Limb (tissue), 2 donors: ENCODE data around the gene NAIF1.
"Not testable (repeated sequence)": the region's sequence is repeated elsewhere in the genome, so short reads cannot be mapped to it uniquely, and the experiment has no call there.

ENCODE experiments used
- DNase-seq, 2 donors: peaks; one replicate each; pipeline ENCODE4 v3.0.0-alpha.2; 2016; ENCODE audit errors: extremely low spot score in 2 of 2

Gene NAIF1

DNA sequence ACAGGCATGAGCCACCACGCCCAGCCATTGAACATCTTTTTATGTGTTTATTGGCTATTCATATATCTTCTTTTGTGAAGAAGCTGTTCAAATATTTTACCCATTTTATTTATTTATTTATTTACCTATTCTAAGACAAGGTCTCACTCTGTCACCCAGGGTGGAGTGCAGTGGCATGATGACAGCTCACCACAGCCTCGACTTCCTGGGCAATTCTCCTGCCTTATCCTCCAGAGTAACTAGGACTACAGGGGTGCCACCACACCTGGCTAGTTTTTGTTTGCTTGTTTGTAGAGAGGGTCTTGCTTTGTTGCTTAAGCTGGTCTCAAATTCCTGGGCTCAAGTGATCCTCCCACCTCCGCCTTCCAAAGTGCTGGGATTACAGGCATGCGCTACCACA, 33.5 kb downstream of the NAIF1 start:
- DNase-seq: no peak

DNA sequence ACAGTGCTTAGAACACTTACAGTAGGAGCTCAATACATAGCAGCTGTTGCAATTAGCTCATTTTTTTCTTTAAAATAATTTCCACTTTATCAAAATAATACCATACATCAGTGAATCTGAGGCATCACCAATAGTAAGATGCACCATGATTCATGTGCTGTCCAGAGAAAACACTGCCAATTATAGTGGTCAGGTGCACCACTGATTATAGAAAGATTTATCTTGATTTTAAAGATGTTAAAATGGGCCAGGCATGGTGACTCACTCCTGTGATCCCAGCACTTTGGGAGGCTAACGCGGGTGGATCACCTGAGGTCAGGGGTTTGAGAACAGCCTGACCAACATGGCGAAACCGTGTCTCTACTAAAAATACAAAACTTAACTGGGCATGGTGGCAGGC, 39.4 kb downstream of the NAIF1 start:
- DNase-seq: no peak

DNA sequence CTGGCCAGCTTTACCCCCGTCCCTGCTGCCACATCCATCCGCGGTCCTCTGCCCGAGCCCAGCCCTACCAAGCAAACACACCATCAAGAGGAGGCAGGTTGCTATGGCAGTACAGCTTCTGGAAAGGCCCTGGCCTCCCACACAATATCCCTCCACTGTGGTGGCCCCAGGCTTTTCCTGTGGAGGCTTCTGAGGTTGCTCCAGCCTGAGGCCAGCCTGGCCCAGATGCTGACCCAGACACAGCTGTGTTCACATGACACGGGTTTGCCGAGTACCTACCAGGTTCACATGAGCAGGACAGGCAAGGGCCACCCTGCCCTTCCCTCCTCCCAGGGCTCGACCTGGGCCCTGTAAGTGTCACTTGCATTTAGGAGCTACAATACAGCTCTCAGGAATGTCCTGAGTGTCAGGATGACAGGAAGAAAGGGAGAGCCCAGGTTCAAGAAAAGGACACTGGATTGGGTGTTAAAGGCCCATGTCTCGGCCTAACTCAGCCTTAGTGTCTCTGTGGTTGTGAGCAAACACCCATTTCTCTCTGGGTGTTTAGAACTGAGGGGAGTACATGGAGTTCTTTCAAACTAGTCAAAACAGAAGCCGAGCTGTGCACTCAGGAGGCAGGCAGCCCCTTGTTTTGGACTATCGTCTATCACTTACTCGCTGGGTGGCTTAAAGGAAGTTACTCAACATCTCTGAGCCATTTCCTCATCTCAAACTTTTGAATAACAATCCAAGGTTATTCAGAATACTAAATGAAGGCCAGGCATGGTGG, 40.2 kb downstream of the NAIF1 start:
- DNase-seq: no peak

DNA sequence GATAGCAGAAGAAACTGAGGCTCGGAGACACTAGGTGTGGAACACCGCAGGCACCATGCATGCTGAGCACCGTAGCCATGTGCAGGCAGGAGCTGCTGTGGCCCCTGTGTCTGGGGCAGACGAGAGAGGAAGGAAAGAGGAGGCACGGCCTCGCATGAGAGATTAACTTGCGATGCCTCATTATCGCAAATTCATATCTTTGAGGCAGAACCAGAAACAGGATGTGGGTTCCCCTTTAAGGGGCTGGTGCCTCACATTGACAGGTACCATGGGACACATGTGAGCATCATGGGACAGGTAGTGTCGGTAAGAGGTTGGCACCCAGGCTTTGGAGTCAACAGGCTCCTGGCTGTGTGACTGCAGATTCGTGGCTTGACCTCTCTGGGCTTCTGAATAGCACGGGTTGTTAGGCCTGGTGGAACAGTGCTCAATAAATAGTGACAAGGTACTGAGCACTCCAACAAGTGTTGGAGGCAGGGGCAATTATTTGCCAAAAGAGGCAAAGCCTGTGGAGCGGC, 40.8 kb downstream of the NAIF1 start:
- DNase-seq: no peak

DNA sequence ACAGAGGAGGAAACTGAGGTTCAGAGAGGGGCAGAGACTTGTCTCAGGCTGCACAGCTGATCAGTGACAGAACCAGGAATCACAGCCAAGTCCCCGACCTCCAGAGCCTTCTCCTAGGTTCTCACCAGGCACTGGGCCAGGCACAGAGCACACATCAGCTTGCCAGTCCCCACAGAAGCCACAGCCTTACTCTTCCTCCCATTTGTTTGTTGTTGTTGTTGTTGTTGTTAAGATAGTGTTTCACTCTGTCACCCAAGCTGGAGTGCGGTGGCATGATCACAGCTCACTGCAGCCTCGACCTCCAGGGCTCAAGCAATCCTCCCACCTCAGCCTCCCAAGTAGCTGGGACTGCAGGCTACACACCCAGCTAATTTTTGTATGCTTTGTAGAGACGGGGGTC, 41.4 kb downstream of the NAIF1 start:
- no peak for DNase-seq

DNA sequence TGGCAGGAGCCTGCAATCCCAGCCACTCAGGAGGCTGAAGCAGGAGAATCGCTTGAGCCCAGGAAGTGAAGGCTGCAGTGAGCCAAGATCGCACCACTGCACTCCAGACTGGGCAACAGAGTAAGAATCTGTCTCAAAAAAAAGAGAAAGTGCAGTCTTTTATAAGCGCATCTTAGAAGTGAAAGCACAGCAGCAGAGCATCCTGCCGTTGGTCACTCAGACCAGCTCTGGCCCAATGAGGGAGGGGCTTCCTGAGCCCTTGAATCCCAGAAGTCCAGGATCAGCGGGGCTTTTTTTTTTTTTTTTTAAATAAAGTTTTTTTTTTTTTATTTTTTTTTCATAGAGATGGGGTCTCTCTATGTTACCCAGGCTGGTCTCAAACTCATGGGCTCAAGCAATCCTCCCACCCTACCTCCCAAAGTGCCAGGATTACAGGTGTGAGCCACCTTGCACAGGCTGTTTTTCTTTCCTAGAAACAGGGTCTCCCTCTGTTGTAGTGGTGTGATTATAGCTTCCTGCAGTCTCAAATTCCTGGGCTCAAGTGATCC, 42.3 kb downstream of the NAIF1 start:
- no peak for DNase-seq

DNA sequence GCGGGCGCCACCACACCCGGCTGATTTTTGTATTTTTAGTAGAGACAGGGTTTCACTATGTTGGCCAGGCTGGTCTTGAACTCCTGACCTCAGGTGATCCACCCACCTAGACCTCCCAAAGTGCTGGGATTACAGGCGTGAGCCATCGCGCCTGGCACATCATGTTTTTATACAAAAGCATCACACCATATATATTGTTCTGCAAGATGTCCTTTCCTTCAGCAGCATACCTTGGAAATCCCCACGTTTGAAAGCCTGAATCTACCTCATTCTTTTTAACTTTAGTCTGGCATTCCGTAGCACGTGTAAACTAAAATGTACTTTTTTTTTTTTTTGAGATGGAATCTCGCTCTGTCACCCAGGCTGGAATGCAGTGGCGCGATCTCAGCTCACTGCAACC, 43.4 kb downstream of the NAIF1 start:
- DNase-seq: not testable (repeated sequence)

DNA sequence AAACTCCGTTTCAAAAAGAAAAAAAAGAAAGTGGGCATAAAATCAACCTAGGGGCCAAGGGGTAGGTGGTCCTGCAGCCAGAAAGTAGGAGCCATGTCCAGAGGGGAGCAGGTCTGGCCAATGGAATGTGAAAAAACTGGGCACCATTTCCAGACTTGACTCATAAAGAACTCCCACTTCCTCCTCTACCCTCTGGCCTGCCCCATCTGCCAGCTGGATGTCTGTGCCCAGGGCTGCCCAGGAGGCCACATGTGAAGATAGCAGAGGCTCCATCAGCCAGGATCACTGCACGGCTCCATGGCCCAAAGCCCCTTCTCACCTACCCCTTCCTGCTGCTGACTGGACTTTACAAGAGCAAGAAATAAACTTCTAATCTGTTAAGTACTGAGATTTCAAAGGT, 44.2 kb downstream of the NAIF1 start:
- no peak for DNase-seq

DNA sequence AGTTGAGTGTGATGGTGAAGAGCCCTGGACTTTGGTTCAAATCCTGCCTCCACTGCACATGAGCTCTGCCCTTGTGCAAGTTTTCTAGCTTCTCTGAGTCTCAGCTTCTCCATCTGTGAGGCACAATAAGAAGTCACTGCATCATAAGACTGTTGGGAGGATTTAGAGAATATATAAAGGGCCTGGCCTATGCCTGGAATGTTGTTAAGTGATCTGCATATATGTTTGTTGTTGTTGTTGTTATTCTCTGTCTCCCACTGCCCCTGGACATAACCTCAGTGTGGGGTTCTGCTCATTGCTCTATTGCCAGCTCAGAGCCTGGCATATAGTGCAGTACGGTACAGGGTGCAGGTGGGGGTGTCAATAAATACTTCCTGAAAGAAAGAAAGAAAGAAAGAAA, 46.0 kb downstream of the NAIF1 start:
- DNase-seq: no peak

DNA sequence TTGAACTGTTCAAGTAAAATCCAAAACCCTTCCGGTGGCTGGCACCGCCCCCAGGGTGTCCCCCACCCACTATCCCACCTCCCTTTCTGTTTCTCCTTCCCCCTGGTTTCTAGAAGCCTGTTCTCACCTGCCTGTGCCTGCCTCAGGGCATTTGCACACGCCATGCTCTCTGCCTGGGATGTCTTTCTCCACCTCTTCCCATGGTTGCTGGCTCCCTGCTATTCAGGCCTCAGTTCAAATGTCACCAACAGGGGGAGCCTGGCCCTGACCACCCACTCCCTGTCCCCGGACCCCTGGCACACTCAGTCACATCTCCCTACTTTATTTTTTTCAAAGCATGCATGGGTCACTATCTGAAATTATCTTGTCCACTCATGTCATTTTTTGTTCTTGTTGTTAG, 46.4 kb downstream of the NAIF1 start:
- DNase-seq: no peak

DNA sequence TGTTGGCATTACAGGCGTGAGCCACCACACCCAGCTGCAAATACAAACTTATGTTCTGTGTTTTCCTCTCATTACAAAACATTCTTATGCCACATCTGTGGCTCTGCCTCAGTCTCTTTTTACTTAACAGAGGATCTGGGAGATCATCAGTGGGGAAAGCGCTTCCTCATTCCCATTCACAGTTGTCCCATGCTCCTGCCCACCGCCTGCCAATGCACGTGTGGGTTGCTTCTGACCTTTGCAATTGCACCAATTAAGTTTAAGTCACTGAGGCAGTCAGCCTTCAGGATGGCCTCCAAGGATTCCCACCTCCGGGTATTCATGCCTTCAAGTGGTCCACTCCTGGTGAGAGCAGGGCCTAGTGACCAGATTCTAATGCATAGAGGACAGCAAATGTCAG, 51.4 kb downstream of the NAIF1 start:
- DNase-seq: no peak
